ENCODE measurements around the gene ANKRD61.
"Not testable (repeated sequence)": the region's sequence is repeated elsewhere in the genome, so short reads cannot be mapped to it uniquely, and the experiment has no call there.

DNA sequence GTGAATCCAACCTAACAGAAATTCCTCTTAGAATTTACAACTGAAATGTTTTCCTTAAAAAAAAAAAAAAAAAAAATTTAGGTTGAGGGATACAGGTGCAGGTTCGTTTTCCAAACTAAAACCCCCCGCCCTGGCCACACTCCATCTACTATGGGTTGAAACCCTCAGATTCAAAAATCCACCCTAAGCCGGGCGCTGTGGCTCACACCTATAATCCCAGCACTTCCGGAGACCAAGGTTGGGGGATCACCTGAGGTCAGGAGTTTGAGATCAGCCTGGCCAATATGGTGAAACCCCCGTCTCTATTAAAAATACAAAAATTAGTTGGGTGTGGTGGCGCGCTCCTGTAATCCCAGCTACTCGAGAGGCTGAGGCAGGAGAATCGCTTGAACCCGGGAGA is 28.8 kb downstream of the ANKRD61 start:
- not testable (repeated sequence) for TF ChIP-seq CSDC2, ZFP3 (CRISPR knock-in tag; IDR thresholded peaks at IDR 0.05)
- TF ChIP-seq, protein P1, sequence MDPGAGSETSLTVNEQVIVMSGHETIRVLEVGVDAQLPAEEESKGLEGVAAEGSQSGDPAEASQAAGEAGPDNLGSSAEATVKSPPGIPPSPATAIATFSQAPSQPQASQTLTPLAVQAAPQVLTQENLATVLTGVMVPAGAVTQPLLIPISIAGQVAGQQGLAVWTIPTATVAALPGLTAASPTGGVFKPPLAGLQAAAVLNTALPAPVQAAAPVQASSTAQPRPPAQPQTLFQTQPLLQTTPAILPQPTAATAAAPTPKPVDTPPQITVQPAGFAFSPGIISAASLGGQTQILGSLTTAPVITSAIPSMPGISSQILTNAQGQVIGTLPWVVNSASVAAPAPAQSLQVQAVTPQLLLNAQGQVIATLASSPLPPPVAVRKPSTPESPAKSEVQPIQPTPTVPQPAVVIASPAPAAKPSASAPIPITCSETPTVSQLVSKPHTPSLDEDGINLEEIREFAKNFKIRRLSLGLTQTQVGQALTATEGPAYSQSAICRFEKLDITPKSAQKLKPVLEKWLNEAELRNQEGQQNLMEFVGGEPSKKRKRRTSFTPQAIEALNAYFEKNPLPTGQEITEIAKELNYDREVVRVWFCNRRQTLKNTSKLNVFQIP (CRISPR knock-in tag; IDR thresholded peaks at IDR 0.05; ENCODE audit: borderline replicate concordance, low read depth), result not testable (repeated sequence)

Measured in SK-N-SH treated with all-trans-retinoic acid at 6 μM for 48 hours (cell line).